AG04450 (cell line): ENCODE measurements around the gene NOL8. TPM values are rescaled to one million over a fixed set of nuclear protein-coding genes. Genes with fewer than 3 reads are reported as not detected.

Experiments used
- CTCF ChIA-PET: fragments of 300-600, 350-600 bp; formaldehyde crosslinking; extraction: SDS; loops from one replicate; lab custom pipeline; 2022; ENCODE audit warnings: antibody characterized with exemption, inconsistent platforms; lab: Charles Lee
- POLR2A ChIA-PET: fragments of 350-600 bp; formaldehyde crosslinking; extraction: SDS; loops from one replicate; lab custom pipeline; 2021; ENCODE audit warnings: antibody characterized with exemption, inconsistent platforms; lab: Yijun Ruan, JAX
- DNase-seq: peaks from one replicate; pipeline ENCODE4 v3.0.0-alpha.2; 2011; ENCODE audit warnings: low read depth, low spot score
- H3K27ac ChIP-seq: one replicate; pipeline ENCODE4 v1.5.1; 2012; ENCODE audit warnings: low read depth, low read length, control low read depth
- H3K27me3 ChIP-seq: one replicate; pipeline ENCODE4 v1.6.0; 2012; ENCODE audit warnings: low read length; ENCODE audit not compliant: control insufficient read depth, insufficient read depth
- H3K4me3 ChIP-seq: 2 replicates; pipeline ENCODE4 v1.5.1; 2011; ENCODE audit warnings: mild to moderate bottlenecking, low read depth, low read length, control low read depth
- H3K9me3 ChIP-seq: 2 replicates; pipeline ENCODE4 v1.5.1; 2012; ENCODE audit warnings: low read length; ENCODE audit not compliant: control insufficient read depth, insufficient read depth
- CTCF ChIP-seq: IDR thresholded peaks from 2 replicates; pipeline ENCODE4 v1.5.1; 2011; ENCODE audit warnings: low read depth, low read length, control low read depth, inconsistent platforms
- polyA plus RNA-seq: library from polyadenylated mRNA; depleted of rRNA; stranded (reverse); fragments of >200 nt; gene quantifications from 2 replicates; pipeline ENCODE4 v1.2.3, GENCODE V29; 2011

The NOL8 gene
- polyA plus RNA-seq, 1 experiment: 27.9 TPM

- no peak overlapping the region for H3K27ac ChIP-seq
- CTCF ChIA-PET: interaction anchor here (0.7 to 1.2 kb wide), 5 partner anchors 11 to 274 kb away, joined by 3 to 5 read pairs (median 4); no protein-coding TSS in a partner anchor
- POLR2A ChIA-PET: interaction anchor here (0.7 kb wide), 1 partner anchor 9 kb away, joined by 3 read pairs; no protein-coding TSS in a partner anchor
- H3K4me3 ChIP-seq: no peak overlapping the region
- H3K9me3 ChIP-seq: peaks cover 4% of the 10 kb centered on the region
- H3K27me3 ChIP-seq: no peaks in the 10 kb centered on the region
- TF ChIP-seq CTCF: no peak
- no peak for DNase-seq
These were observed 34.3 kb upstream of the NOL8 start for GRCh38 chr9:92359394-92359995.

GRCh38 chr9:92353051-92353450 is 27.9 kb upstream of the NOL8 start:
- Histone ChIP-seq H3K4me3 (no peak overlapping the region), H3K27ac (no peak overlapping the region), H3K9me3 (peaks cover 4% of the 10 kb centered on the region), H3K27me3 (no peaks in the 10 kb centered on the region)
- POLR2A ChIA-PET: no interaction called here
- no peak for DNase-seq
- CTCF ChIA-PET: no interaction called here
- TF ChIP-seq CTCF: no peak

GRCh38 chr9:92350740-92351133 is 25.6 kb upstream of the NOL8 start:
- Histone ChIP-seq H3K9me3 (no peaks in the 10 kb centered on the region), H3K4me3 (no peak overlapping the region), H3K27me3 (no peaks in the 10 kb centered on the region), H3K27ac (no peak overlapping the region)
- TF ChIP-seq CTCF: no peak
- no peak for DNase-seq
- ChIA-PET CTCF (interaction anchor here (1.5 kb wide), 1 partner anchor 284 kb away, joined by 5 read pairs; no protein-coding TSS in a partner anchor), POLR2A (no interaction called here)

- no peak overlapping the region for H3K4me3 ChIP-seq
- no peak for DNase-seq
- POLR2A ChIA-PET: no interaction called here
- H3K27ac ChIP-seq: no peak overlapping the region
- CTCF ChIA-PET: interaction anchor here (1.5 kb wide), 1 partner anchor 285 kb away, joined by 5 read pairs; no protein-coding TSS in a partner anchor
- H3K9me3 ChIP-seq: no peaks in the 10 kb centered on the region
- TF ChIP-seq CTCF: no peak
- H3K27me3 ChIP-seq: no peaks in the 10 kb centered on the region
These were observed 24.9 kb upstream of the NOL8 start for GRCh38 chr9:92349771-92350739.
